ENCODE measurements around the gene CTSZ. TPM values are rescaled to one million over a fixed set of nuclear protein-coding genes. Genes with fewer than 3 reads are reported as not detected.

The CTSZ gene
- total and polyA plus RNA-seq, 2 of the 8 experiments (the other 6 are each of a cell fraction or from before 2014, with no cell fraction given), result 32.8 to 34.0 TPM

- TF ChIP-seq CHD7 (IDR thresholded peaks at IDR 0.05; ENCODE audit: insufficient replicate concordance, low read length), result no peak
Measured at GRCh38 chr20:59033616-59034165, 26.6 kb upstream of the CTSZ start (continued).

Measured in H1 (cell line).